Activated effector memory CD4-positive, alpha-beta T cell treated with Interleukin-2 at 50 U/mL for 16 hours (primary cell): ENCODE results near the gene TBC1D16.

Source experiments
- DNase-seq: peaks from one replicate; pipeline ENCODE4 v3.0.0-alpha.2; 2020

TBC1D16 gene

DNA sequence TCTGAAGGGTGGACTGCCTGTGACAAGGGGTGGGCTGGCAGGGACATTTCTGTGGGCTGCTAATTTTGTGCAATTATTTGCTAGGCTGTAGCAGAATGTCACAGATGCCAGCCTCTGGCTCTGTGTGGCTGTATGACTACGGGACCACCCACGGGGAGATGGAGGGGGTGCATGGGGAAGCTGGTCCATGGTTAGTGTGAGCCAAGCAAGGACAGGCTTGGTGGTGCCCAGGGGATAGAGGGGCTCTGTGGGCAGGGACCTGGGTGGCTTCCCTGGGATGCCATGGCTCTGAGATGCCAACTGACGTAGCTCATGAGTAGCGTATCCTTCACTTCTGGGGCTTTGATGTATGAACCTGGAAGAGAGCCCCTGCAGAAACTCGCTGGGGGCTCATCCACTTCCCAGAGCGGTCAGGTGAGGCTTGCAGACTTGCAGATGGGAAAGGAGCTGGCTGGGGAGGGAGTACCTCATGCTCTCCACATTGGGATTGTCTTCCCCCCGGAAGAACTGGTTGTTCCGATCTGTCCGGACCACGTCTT, 87.2 kb downstream of the TBC1D16 start:
- no peak for DNase-seq

DNA sequence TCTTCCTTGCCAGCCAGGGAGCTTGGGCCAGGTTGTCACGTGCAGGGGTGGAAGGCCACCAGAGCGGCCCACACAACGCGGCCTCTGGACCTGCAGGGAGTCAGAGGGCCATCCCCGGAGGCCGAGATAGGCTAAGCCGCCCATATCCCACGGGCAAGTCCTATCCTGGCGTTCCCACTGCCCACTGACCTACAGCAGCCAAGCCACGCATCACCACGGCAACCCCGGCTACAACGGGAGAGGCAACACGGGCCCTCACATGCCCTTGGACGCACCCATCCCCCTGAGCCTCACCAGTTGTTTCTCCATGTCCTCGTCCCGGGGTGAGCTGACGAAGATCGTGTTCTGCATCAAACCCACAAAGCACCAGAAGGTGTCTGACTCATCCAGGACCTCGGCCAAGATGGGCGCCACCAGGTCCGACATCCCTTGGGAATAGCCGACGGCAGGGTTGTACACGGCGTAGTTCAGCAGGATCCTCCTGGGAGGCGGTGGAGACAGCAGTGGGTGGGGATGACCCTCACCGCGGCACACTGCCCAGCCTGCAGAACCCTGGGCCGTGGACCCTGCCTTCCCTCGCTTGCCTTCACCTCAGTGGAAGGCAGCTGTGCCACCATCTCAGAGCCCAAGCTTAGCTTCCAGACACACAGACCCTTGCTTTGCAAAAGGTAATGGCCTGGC, 88.2 kb downstream of the TBC1D16 start:
- DNase-seq: no peak

DNA sequence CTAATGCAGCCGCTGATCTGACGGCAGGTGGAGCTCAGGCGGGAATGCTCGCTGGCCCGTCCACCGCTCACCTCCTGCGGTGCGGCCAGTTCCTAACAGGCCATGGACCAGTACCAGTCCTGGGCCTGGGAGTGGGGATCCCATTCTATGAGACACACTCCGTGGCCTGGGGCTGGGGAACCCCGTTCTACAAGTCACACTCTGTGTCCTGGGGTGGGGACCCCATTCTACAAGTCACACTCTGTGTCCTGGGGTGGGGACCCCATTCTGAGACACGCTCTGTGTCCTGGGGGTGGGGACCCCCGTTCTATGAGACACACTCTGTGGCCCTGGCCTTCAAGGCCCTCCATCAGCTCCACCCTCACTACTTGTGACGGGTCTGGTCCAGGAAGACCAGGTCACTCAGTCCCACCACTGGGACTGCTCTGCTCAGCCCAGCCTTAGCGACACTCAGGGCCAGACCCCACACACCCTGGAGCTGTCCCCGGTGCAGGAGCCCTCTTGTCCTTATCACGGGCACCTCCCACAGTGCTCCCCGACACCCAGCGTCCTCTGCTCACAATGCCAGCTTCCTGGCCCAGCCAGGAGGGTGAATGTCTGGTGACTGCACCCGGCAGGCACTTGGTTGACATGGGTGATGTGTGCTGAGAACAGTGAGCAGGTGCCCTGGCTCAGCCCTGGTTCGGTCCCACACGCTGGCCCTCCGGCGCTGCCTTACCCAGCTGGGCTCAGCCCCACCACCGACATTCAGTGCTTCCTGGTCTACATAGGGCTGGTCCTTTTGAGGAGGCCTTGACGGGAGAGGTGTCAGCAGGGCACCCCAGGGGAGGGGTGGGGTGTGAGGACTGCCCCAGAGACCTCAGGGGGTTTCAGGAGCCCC, 89.1 kb downstream of the TBC1D16 start:
- DNase-seq: no peak

DNA sequence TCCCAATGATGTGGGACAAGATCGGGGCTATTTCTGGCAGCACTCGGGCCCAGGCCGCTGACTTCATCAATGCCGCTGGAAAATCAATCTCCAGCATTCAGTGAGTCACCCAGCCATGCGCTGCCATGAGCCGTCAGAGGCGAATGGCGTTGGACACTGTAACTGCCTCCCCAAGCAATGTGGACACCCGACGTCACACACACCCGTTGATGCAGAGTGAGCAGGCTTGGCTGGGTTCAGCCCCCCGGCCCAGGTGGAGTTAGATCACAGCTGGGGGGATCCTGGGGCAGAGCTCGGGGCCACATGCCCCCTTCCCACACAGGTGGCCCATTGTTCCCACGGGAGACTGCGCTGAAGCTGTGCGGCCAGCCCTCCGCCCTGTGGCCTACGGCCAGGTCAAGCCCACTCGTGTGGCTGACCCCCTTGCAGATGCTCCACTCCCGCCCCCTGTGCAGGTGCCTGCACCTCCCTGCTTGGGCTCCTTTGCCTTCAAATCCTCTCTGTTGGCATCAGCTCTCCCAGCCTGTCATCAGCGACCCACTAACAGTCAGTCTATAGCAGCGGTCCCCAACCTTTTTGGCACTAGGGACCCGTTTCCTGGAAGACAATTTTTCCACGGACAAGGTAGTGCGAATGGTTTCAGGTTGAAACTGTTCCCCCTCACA, 89.9 kb downstream of the TBC1D16 start:
- DNase-seq: no peak

DNA sequence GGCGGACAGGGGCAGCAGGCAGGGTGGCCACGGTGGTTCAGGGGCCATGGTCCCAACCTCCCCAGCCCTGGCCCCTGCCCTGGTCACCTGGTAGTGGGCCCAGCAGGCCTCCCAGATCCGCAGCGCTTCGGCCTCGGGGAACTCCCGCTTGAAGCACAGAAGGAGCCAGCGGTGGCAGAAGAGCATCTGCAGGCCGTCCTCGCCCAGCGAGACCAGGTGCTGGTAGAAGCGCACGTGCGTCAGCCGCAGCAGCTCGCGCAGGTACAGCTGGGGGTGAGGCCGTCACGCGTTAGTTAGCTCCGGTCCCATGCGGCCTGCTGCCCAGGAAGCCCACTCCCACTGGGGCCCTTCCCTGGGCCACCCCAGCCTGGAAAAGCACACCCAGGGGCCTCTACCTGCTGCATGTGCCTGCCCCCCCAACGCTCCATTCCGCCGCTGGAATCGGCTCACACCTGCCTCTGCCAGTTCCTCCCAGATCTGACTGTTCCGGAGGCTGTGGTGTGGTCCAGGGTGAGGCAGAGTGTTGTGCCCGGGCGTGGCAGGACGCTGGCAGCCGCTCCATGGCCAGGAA, 90.8 kb downstream of the TBC1D16 start:
- DNase-seq: no peak

DNA sequence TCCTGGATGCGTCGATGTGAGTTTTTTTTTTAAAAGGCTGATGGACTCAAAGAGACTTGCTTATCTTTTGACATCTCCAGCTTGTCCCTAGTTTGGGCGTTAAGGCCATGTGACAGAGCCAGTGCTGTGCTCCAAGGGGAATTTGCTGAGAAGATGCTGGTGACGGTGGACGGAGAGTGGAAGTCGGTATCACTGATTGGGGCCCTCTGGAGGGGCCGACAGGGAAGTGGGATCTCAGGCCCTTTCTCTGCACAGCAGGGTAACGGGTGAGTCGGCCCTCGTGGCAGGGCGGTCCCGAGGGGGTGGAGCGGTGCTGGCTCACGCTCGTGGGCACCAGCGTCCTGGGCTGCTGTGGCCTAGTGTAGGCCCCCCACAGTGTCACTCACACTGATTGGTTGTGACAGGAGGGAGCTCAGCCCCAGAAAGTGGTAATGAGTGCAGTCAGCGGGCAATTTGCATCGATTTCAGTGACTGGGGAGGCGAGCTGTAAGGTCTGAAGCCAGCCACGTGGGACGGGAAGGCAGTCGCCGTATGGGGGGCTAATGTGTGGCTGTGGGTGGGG, 91.3 kb downstream of the TBC1D16 start:
- no peak for DNase-seq

DNA sequence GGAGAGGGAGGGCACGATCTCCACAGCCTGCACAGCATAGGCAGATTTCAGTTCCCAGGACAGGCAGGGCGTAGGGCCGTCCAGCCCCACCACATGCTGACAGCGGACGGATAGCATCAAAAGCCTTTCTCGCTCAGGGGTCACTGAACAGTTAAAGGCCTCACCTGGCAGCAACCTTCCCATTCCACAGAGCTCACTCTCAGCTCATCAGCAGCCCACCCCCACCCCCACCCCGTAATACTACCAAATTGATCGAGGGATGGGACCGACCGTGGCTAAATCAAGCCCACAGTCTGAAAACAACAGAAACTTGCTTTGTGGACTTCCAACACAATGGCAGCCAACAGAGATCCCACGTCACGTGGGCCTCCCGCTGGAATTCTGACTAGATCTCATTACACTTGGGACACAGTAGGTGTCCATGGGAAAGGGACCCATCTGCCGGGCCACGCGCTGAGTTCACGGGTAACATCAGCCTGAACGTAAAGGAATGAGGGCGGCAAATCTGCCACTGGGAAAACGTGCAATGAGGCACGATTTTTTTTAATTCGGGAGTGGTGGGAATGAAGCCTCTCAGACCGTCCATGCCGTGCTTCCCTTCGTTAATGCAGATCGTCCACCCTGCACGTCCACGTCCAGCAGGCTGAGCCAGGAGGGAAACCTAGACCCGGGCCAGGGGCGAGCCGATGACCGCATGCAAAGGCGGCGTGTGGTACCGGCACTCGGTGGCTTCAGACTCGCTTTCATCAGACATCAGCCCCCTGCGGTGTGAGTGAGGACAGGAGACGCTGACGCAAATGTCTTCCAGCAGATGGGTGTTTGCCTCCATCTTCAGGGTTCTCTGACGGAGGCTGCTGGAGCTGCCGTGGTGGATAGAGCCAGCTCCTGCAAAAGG, 92.1 kb downstream of the TBC1D16 start:
- no peak for DNase-seq

DNA sequence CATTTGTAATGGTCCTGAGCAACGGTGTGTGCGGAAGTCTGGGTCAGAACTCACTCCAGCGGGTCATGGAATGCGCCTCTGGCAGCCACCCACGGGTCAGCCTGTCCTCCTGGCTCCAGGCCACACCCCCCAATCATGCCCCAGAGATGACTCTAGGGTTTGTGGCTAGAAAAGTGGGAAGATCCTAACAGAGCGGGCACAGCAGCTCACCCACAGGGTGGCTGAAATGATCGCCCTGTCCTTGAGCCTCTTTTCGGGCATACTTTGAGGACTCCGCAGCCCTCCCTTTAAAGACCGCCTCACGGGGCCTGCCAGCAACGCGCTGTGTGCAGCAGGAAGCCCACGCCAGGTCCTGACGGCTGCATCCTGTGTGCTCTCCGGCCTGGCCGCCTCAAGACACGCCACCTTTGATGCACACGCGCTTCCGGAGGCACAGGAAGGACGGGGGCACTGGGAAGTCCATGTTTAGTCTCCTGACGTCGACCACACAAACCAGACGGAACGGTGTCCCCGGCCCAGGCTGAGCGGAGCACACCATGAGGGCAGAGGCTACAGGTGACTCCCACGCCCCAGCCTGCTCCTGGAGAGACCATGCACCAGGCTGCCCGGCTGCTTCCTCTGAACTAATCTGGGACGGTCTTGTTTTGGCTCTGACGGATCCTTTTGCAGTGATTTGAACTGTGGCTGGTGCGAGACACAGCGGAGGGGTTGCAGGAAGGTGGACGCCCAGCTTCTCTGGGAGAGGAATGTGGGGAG, 92.9 kb downstream of the TBC1D16 start:
- DNase-seq: no peak

DNA sequence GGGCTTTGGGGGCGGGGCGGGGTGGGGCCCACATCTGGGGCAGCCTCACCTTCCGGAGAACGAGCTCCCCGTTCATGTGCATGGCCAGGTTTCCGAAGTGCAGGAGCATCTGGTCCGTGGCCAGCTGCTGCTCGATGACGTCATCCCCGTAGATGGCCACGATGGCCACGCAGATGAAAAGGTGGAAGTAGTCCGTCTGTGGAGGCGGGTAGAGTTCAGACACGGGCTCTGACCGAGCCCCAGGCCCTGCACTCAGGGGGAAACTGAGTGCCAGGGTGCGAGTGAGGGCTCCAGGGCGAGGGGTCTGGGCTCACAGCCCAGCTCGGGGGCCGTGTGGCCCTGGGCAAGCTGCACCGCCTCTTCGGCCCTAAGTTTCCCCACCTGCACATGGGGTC, 93.7 kb downstream of the TBC1D16 start:
- DNase-seq: no peak

DNA sequence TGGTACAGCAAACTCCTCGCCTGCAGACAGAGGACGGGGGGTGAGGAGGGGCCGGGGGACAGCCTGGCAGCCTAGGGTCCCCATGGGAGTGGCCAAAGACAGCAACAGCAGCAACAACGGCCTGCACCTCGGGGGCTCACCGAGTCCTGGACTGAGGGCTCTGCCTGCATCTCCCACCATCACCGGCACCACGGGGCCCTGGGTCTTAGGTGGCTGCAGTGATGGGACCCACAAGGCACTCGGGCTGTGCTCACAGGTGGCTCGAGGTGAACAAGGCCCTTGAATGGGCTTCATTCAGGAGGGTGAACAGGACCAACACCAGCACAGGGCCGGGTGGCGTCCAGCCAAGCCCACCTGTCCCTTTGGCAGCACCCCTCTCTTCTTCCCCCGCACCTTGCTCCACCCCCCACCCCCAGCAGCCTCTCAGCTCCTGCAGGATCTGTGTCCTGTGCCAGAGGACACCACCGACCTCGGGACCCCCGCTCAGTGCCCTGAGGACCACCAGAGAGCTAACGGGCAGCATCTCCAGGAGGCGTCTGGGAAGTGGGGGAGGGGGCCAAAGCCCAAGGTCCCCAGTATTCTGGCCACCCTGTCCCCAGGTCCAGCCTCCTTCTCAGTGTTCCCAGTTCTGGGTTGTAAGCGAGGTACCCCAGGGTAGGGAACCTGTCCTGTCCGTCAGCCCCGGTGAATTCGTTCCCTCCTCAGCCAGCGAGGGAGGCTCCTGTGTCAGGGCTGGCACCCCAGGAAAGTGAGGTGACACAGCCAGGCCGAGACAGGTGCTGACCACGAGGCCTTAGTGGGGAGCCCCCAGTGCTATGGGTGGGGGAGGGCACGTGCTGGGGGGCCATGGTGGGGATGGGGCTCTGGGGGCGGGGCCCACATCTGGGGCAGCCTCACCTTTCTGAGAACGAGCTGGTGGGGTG, 94.3 kb downstream of the TBC1D16 start:
- DNase-seq: no peak

DNA sequence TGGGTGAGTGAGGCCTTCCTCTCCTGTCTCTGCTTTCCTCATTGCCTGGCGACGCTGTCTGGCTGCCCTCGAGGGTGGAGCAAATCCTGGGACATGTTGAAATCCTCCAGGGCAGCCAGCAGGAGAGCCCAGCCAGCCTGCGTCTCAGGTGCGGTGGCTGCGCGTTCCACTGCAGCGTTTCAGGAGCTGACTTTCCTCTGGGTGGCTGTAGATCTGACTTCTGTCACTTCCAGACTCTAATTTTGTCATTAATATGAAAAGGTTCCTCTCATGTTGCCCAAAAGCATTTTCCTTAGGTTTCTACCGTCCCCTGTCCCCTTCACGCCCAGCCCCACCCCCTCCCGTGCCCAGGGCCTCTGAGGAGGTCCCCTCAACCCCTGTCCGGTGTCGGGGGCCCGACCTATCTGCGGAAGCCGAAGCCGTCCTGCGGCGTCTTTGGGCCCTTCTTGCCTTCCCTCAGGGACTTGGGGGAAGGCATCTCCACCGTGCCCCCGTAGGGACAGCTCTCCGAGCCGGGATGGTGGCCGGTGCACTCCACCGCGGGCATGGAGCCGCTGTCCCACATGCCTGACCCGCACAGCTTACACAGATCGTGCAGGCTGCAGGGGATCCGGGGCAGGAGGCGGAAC, 95.1 kb downstream of the TBC1D16 start:
- DNase-seq: no peak

DNA sequence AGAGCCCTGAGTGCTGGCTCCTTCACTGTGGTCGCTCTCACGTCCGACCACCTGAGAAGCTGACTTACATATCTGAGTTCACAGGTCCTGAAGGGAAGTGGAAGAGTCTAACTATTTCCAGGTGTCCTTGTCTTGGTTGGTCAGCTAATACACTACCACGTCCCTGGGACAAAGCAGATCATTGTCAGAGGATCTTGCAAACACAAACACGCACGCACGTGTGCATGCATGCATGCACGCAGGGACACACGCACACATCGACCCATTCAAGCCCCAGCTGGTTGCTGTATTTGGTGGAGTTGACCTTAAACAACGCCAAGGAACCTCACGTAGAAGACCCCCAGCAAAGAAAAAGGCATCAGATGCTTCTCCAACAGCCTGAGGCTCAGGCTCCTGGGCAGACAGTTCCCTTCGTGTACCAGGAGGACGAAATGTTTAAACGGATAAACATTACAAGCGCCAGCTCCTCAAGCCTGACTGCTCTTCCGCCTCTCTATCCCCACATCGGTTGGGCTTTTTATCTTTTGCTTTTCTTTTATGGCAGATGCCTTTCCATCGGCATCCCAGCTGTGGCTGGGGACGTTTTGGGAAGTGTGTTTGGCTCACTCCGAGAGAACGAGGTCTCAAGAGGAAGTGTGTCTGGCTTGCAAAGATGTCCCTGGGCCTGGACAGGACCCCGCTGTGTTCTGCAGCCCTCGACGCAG, 95.8 kb downstream of the TBC1D16 start:
- DNase-seq: no peak

DNA sequence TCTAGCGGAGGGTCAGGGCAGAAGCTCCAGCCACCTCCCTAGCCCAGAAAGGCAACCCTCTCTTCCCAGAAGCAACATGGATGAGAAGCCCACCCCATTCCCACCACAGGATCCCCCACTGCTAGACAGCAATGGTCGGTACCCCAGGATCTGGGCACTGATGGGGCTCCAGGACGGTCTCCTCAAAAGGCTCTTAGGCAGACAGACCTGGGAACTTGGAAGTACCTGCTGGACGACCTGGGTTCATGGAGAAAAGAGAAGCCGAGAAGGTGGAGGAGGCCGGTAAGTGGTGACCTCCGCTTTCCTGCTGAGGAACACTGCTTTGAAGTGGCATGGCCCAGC, 96.6 kb downstream of the TBC1D16 start:
- DNase-seq: no peak

DNA sequence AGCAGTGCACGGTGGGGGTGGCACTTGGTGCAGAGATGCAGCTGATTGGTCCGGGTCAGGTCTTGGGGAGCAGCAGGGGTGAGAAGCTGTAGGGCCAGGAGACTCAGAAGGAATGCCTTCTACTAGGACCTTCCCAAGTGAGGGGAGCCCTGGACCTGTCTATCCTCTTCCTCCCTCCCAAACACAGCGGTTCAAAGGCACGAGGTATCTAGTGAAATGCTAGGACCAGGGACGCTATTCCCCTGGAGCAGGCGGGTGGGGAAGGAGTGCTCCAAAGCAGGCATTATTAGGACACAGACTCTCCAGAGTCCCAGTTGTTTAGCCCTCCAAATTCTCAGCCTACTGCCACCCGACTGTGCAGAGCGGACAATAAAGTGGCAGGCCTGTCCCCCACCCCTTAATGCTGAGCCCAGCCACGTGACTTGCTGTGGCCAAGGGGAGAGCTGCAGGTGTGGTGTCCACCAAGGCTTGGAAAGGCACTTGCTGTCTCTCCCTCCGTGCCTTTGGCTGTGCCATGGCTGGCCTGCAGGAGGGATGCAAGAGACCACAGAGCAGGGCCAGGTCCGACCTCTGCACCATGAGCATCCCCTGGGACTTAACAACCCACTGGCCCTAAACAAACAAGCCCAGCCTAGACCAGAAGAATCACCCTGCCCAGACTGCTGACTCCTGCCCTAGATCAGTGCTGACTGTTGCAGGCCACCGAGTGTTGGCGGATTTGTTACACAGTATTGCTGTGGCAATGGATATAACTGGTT, 97.2 kb downstream of the TBC1D16 start:
- no peak for DNase-seq

DNA sequence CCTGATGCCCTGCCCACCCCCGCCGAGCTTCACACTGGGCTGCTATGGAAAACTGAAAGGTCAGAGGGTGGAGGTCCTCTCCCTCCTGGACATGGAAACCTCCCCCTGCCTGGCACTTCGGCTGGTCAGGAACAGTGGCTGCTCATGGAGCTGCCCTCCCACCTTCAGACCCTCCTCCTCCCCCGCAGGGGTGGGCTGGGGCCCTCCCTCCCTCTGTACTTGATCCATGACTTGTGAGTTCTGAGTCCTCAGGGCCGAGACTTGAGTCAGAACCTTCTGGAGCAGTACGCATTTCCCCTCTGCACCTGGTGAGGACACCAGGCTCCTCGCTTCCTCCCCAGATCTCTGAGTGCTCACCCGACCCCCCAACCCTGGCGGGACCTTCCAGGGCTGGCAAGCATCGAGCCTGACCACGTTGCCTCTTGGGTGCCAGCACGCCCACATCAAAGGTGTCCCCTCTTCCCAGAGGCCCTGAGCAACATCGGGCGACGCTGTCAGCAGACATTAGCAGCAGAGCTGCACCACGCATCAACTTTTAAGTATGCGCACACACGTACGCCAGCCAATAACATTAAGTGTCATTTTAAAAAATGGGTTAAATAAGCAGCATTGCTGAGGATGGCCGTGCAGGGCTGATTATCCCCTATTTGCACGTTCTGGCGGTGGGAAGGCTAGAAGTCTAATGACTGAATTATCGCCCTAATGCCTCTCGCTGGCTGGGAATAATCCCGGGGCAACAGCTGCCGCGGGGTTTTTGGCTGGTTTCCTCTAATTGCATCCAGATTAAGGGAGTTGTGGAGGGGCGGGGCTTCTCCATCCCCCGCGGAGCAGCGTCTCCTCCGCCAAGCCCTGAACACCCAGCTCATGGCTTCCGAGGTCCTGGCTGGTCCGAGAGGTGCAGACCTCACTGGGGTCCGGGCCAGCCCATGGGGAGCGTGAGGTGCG, 98.0 kb downstream of the TBC1D16 start:
- DNase-seq: no peak

DNA sequence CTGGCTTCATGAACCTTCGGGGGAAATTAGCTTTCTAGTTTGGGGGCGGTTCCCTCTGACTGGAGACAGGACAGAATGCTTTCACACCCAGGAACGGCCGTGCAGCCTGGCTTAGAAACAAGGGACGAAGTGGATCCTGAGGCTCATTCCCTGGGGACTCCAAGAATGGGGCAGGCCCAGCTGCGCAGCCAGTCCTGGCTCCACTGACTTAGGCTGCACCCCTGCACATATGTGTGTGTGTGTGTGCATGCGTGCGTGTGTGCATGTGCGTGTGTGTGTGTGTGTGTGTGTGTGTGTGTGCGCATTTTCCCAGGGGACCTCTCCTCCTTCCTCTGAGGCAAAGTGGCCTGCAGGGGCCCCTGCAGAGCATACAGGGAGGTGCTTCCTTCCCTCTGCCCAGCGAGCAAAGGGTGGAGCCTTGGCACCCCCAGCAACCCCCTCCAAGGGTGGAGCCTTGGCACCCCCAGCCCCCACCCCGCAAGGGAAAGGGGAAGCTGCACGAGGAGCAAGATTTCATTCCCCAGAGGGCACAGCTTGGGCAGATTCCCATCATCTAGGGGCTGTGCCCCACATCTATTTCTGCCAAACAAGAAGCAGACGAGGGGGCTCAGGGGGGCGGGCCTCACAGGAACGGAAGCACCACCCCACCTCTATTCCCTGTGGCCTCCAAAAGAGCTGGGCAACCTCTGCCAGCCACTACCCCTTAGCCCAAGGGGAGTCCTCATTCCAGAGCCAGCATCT, 98.9 kb downstream of the TBC1D16 start:
- DNase-seq: no peak
